ENCODE measurements around the gene ELL3.
"Not testable (repeated sequence)": the region's sequence is repeated elsewhere in the genome, so short reads cannot be mapped to it uniquely, and the experiment has no call there.

Gene ELL3

GRCh38 chr15:43735416-43735815 lies 41.4 kb downstream of the ELL3 start:
- no peak for DNase-seq (ENCODE audit: insufficient read length, low spot score)
- no peak for FAIRE-seq
- TF ChIP-seq CTCF (IDR thresholded peaks at IDR 0.05; ENCODE audit: insufficient read depth, missing control alignments): no peak

GRCh38 chr15:43728053-43728725 lies 48.6 kb downstream of the ELL3 start:
- FAIRE-seq; DNase-seq (ENCODE audit: insufficient read length, low spot score): not testable (repeated sequence)

GRCh38 chr15:43726306-43726705 lies 50.5 kb downstream of the ELL3 start:
- not testable (repeated sequence) for FAIRE-seq; DNase-seq (ENCODE audit: insufficient read length, low spot score)

- no peak for TF ChIP-seq CTCF (IDR thresholded peaks at IDR 0.05; ENCODE audit: insufficient read depth, missing control alignments)
- DNase-seq (ENCODE audit: insufficient read length, low spot score): no peak
- FAIRE-seq: no peak
These were observed 53.6 kb downstream of the ELL3 start for GRCh38 chr15:43723151-43723550.

Data from D721Med (cell line).